GM18517 (cell line): Measurements from ENCODE around the gene SNAP91.
"Not testable (repeated sequence)": the region's sequence is repeated elsewhere in the genome, so short reads cannot be mapped to it uniquely, and the experiment has no call there.

Source experiments
- ATAC-seq: cut with Tn5 transposase; IDR thresholded peaks from one replicate; pipeline ENCODE4 v1.9.1; 2021; ENCODE audit warnings: mild to moderate bottlenecking, moderate library complexity; ENCODE audit not compliant: unreplicated experiment

The SNAP91 gene

GRCh38 chr6:83708970-83709747 lies at the start of gene SNAP91:
Gene SNAP91 (minus strand): TSS chr6:83709101. CDS start chr6:83707927, 1,174 bp downstream.
- ATAC-seq: no peak

- no peak for ATAC-seq
These were observed 49.6 kb upstream of the SNAP91 start for GRCh38 chr6:83758533-83758932.

GRCh38 chr6:83757021-83757420 lies 48.1 kb upstream of the SNAP91 start:
- ATAC-seq: no peak

GRCh38 chr6:83756565-83756964 lies 47.7 kb upstream of the SNAP91 start:
- ATAC-seq: no peak

- ATAC-seq: not testable (repeated sequence)
These were observed 43.5 kb upstream of the SNAP91 start for GRCh38 chr6:83752375-83752774.

GRCh38 chr6:83741089-83741488 lies 32.2 kb upstream of the SNAP91 start:
- no peak for ATAC-seq

GRCh38 chr6:83735461-83735860 lies 26.6 kb upstream of the SNAP91 start:
- ATAC-seq: no peak

GRCh38 chr6:83729871-83730270 lies 21.0 kb upstream of the SNAP91 start:
- no peak for ATAC-seq

GRCh38 chr6:83722876-83723275 lies 14.0 kb upstream of the SNAP91 start:
- ATAC-seq: no peak

GRCh38 chr6:83717809-83718208 lies 8.9 kb upstream of the SNAP91 start:
- no peak for ATAC-seq

- no peak for ATAC-seq
These were observed 3.1 kb upstream of the SNAP91 start for GRCh38 chr6:83711958-83712357.

- ATAC-seq: no peak
These were observed 798 bp upstream of the SNAP91 start for GRCh38 chr6:83709748-83710050.

GRCh38 chr6:83708546-83708969 lies 343 bp downstream of the SNAP91 start:
- no peak for ATAC-seq

- no peak for ATAC-seq
These were observed 914 bp downstream of the SNAP91 start for GRCh38 chr6:83707829-83708545.

GRCh38 chr6:83702749-83703148 lies 6.2 kb downstream of the SNAP91 start:
- ATAC-seq: no peak

GRCh38 chr6:83702077-83702476 lies 6.8 kb downstream of the SNAP91 start:
- ATAC-seq: no peak

GRCh38 chr6:83696674-83697073 lies 12.2 kb downstream of the SNAP91 start:
- no peak for ATAC-seq

- ATAC-seq: no peak
These were observed 23.4 kb downstream of the SNAP91 start for GRCh38 chr6:83685481-83685880.

- ATAC-seq: no peak
These were observed 31.1 kb downstream of the SNAP91 start for GRCh38 chr6:83677791-83678190.

GRCh38 chr6:83637953-83638352 lies 70.9 kb downstream of the SNAP91 start:
- ATAC-seq: no peak

- no peak for ATAC-seq
These were observed 72.1 kb downstream of the SNAP91 start for GRCh38 chr6:83636800-83637199.

GRCh38 chr6:83633609-83634008 lies 75.3 kb downstream of the SNAP91 start:
- no peak for ATAC-seq
